ENCODE data around the gene TMEM18. TPM values are rescaled to one million over a fixed set of nuclear protein-coding genes. Genes with fewer than 3 reads are reported as not detected.

The TMEM18 gene
- total RNA-seq, 1 experiment from 2014 or later, result 30.7 TPM

DNA sequence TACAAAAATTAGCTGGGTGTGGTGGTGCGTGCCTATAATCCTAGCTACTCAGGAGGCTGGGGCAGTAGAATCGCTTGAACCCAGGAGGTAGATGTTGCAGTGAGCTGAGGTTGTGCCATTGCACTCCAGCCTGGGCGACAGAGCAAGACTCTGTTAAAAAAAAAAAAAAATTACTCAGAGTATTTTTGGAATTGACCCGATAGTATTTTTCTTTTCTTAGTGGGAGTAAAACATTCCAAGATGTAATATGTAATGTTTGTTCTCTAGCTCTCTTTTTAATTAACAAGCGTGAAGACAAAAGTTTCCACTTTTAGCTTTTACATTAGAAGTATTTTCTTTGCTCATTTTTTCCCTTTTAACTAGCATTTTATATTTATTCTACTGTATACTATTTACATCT lies 12.0 kb upstream of the TMEM18 start:
- peaks cover 0 to 4% of the 10 kb centered on the region in 2 experiments; a peak in 3 of 4 replicates for H3K4me1 Mint-ChIP-seq
- no peaks in the 10 kb centered on the region for H3K79me1 ChIP-seq (ENCODE audit: insufficient read depth, low read depth, low read length, poor library complexity, severe bottlenecking)
- H2AK5ac ChIP-seq (ENCODE audit: insufficient read length, low read length), result no peak overlapping the region
- peaks cover 7% of the 10 kb centered on the region for H3K9me3 ChIP-seq (ENCODE audit: control insufficient read depth, low read depth, low read length)
- no peaks in the 10 kb centered on the region for H3K79me2 ChIP-seq (ENCODE audit: insufficient read depth, low read length)
- H3K4me3 Mint-ChIP-seq, result no peak overlapping the region
- no peak overlapping the region for H4K91ac ChIP-seq (ENCODE audit: insufficient read length, low read depth, low read length)
- H3K4ac ChIP-seq (ENCODE audit: low read depth, low read length), result no peak overlapping the region
- H4K5ac ChIP-seq (ENCODE audit: insufficient read length, low read depth, low read length), result no peak overlapping the region
- peaks cover 3% of the 10 kb centered on the region for H3K23me2 ChIP-seq (ENCODE audit: insufficient read length, low read depth, low read length, poor library complexity, severe bottlenecking)
- no peaks in the 10 kb centered on the region for H3K27me3 ChIP-seq (ENCODE audit: insufficient read depth, low read length)
- no peak overlapping the region for H2BK120ac ChIP-seq (ENCODE audit: low read depth, low read length, poor library complexity, severe bottlenecking)
- no peak overlapping the region for H3K23ac ChIP-seq (ENCODE audit: insufficient read length, low read depth, low read length)
- H2BK5ac ChIP-seq (ENCODE audit: insufficient read length, low read length), result no peak overlapping the region
- H2AFZ ChIP-seq (ENCODE audit: low read length), result no peak overlapping the region
- no peak overlapping the region for H2BK15ac ChIP-seq (ENCODE audit: low read depth, low read length)
- WGBS (ENCODE audit: extremely low coverage, insufficient read length, low lambda C conversion rate), result no CpG with 5 or more reads among the region's 5 CpGs
- H3K14ac ChIP-seq (ENCODE audit: insufficient read depth, low read length), result no peak overlapping the region
- no peak overlapping the region for H3K56ac ChIP-seq (ENCODE audit: insufficient read length, low read depth, low read length)
- H3K27ac ChIP-seq (ENCODE audit: insufficient read length, low read depth, low read length), result no peak overlapping the region
- no peak overlapping the region for H2BK12ac ChIP-seq (ENCODE audit: insufficient read length, low read depth, low read length)
- H4K20me1 ChIP-seq (ENCODE audit: control insufficient read depth, insufficient read depth, insufficient read length), result no peaks in the 10 kb centered on the region
- H3K4me1 ChIP-seq (ENCODE audit: insufficient read depth, low read length), result no peaks in the 10 kb centered on the region
- peaks cover 27 to 28% of the 10 kb centered on the region in 2 experiments for H3K9me3 Mint-ChIP-seq
- no peak for TF ChIP-seq CTCF (conservative IDR thresholded peaks at IDR 0.05)
- H3K18ac ChIP-seq (ENCODE audit: insufficient read length, low read depth, low read length), result no peak overlapping the region
- no peak overlapping the region for H4K8ac ChIP-seq (replicated peaks; ENCODE audit: insufficient read length, low read depth, low read length)
- no peak overlapping the region for H3K27ac Mint-ChIP-seq
- no peak overlapping the region for H3T11ph ChIP-seq (ENCODE audit: low read length)
- no peak overlapping the region for H2BK20ac ChIP-seq (ENCODE audit: low read depth, low read length, poor library complexity, severe bottlenecking)
- H3K9ac ChIP-seq (ENCODE audit: extremely low read depth, insufficient read length, low read length), result no peak overlapping the region
- H3K27me3 Mint-ChIP-seq (ENCODE audit: low read depth), result no peaks in the 10 kb centered on the region
- peaks cover 23 to 38% (median 29%) of the 10 kb centered on the region in 3 experiments for H3K36me3 Mint-ChIP-seq (ENCODE audit: insufficient read depth in 1 of 3, low read depth in 3 of 3)
- H3K4me2 ChIP-seq (ENCODE audit: insufficient read depth, insufficient read length, low read length), result no peak overlapping the region
- DNase-seq, result no peak
